T-helper 1 cell treated with Interleukin-12 subunit alpha and Interleukin-12 subunit beta and Interleukin-4 antibody, amounts not matched to agents 30 μg/mL and 1 μg/mL, for 36 hours (primary cell): ENCODE measurements around the gene CFTR.
"Not testable (repeated sequence)": the region's sequence is repeated elsewhere in the genome, so short reads cannot be mapped to it uniquely, and the experiment has no call there.

Experiments used
- H3K27ac Mint-ChIP-seq: one replicate; pipeline ENCODE4 v1.8.0; 2021; ENCODE audit warnings: mild to moderate bottlenecking, mixed read lengths
- H3K27me3 Mint-ChIP-seq: one replicate; pipeline ENCODE4 v1.8.0; 2021; ENCODE audit warnings: low read depth, mixed read lengths
- H3K36me3 Mint-ChIP-seq: one replicate; pipeline ENCODE4 v1.8.0; 2021; ENCODE audit warnings: low read depth, mixed read lengths
- H3K4me1 Mint-ChIP-seq: one replicate; pipeline ENCODE4 v1.8.0; 2021; ENCODE audit warnings: low read depth, mixed read lengths
- H3K4me3 Mint-ChIP-seq: one replicate; pipeline ENCODE4 v1.8.0; 2021; ENCODE audit warnings: mild to moderate bottlenecking, moderate library complexity, mixed read lengths
- H3K9me3 Mint-ChIP-seq: one replicate; pipeline ENCODE4 v1.8.0; 2021; ENCODE audit warnings: mixed read lengths

The CFTR gene

GRCh38 chr7:117480055-117480362 is 184 bp downstream of the CFTR start:
- Mint-ChIP-seq H3K27me3 (peaks cover 48% of the 10 kb centered on the region), H3K4me3 (no peak overlapping the region), H3K36me3 (no peaks in the 10 kb centered on the region), H3K9me3 (no peaks in the 10 kb centered on the region), H3K27ac (no peak overlapping the region), H3K4me1 (no peaks in the 10 kb centered on the region)

- no peaks in the 10 kb centered on the region for H3K4me1 Mint-ChIP-seq
Observed at GRCh38 chr7:117480978-117481377, 1.2 kb downstream of the CFTR start.

GRCh38 chr7:117485118-117485620 is 5.3 kb downstream of the CFTR start:
- no peaks in the 10 kb centered on the region for H3K36me3 Mint-ChIP-seq
- H3K27me3 Mint-ChIP-seq, result peaks cover 11% of the 10 kb centered on the region
- no peaks in the 10 kb centered on the region for H3K4me1 Mint-ChIP-seq
- no peaks in the 10 kb centered on the region for H3K9me3 Mint-ChIP-seq
- H3K4me3 Mint-ChIP-seq, result no peak overlapping the region
- H3K27ac Mint-ChIP-seq, result no peak overlapping the region

More at GRCh38 chr7:117480978-117481377, 1.2 kb downstream of the CFTR start:
- Mint-ChIP-seq H3K9me3 (no peaks in the 10 kb centered on the region), H3K27me3 (peaks cover 48% of the 10 kb centered on the region), H3K36me3 (no peaks in the 10 kb centered on the region), H3K4me3 (no peak overlapping the region), H3K27ac (no peak overlapping the region)

GRCh38 chr7:117489016-117489415 is 9.2 kb downstream of the CFTR start:
- H3K4me3 Mint-ChIP-seq, result no peak overlapping the region

GRCh38 chr7:117489430-117489829 is 9.6 kb downstream of the CFTR start:
- no peaks in the 10 kb centered on the region for H3K9me3 Mint-ChIP-seq
- no peaks in the 10 kb centered on the region for H3K27me3 Mint-ChIP-seq
- no peaks in the 10 kb centered on the region for H3K36me3 Mint-ChIP-seq
- H3K4me1 Mint-ChIP-seq, result no peaks in the 10 kb centered on the region
- H3K4me3 Mint-ChIP-seq, result no peak overlapping the region
- no peak overlapping the region for H3K27ac Mint-ChIP-seq

More at GRCh38 chr7:117489016-117489415, 9.2 kb downstream of the CFTR start:
- Mint-ChIP-seq H3K27me3 (no peaks in the 10 kb centered on the region), H3K9me3 (no peaks in the 10 kb centered on the region), H3K4me1 (no peaks in the 10 kb centered on the region), H3K36me3 (no peaks in the 10 kb centered on the region), H3K27ac (no peak overlapping the region)

GRCh38 chr7:117489911-117490310 is 10.1 kb downstream of the CFTR start:
- H3K27ac Mint-ChIP-seq, result no peak overlapping the region
- no peaks in the 10 kb centered on the region for H3K27me3 Mint-ChIP-seq
- no peaks in the 10 kb centered on the region for H3K36me3 Mint-ChIP-seq
- no peak overlapping the region for H3K4me3 Mint-ChIP-seq
- no peaks in the 10 kb centered on the region for H3K9me3 Mint-ChIP-seq
- no peaks in the 10 kb centered on the region for H3K4me1 Mint-ChIP-seq

GRCh38 chr7:117492649-117493048 is 12.8 kb downstream of the CFTR start:
- Mint-ChIP-seq H3K9me3 (no peaks in the 10 kb centered on the region), H3K36me3 (no peaks in the 10 kb centered on the region), H3K27ac (no peak overlapping the region), H3K27me3 (no peaks in the 10 kb centered on the region), H3K4me1 (no peaks in the 10 kb centered on the region), H3K4me3 (no peak overlapping the region)

- Mint-ChIP-seq H3K27ac (no peak overlapping the region), H3K9me3 (no peaks in the 10 kb centered on the region), H3K4me1 (no peaks in the 10 kb centered on the region), H3K27me3 (no peaks in the 10 kb centered on the region), H3K4me3 (no peak overlapping the region), H3K36me3 (no peaks in the 10 kb centered on the region)
Observed at GRCh38 chr7:117493460-117493859, 13.6 kb downstream of the CFTR start.

GRCh38 chr7:117495308-117495707 is 15.5 kb downstream of the CFTR start:
- Mint-ChIP-seq H3K9me3 (no peaks in the 10 kb centered on the region), H3K27me3 (no peaks in the 10 kb centered on the region), H3K4me1 (no peaks in the 10 kb centered on the region), H3K27ac (no peak overlapping the region), H3K4me3 (no peak overlapping the region), H3K36me3 (no peaks in the 10 kb centered on the region)

GRCh38 chr7:117502331-117502730 is 22.5 kb downstream of the CFTR start:
- Mint-ChIP-seq H3K4me1 (no peaks in the 10 kb centered on the region), H3K27ac (no peak overlapping the region), H3K27me3 (no peaks in the 10 kb centered on the region), H3K9me3 (no peaks in the 10 kb centered on the region), H3K36me3 (no peaks in the 10 kb centered on the region), H3K4me3 (no peak overlapping the region)

GRCh38 chr7:117505238-117505637 is 25.4 kb downstream of the CFTR start:
- no peak overlapping the region for H3K27ac Mint-ChIP-seq
- no peaks in the 10 kb centered on the region for H3K36me3 Mint-ChIP-seq
- no peaks in the 10 kb centered on the region for H3K4me1 Mint-ChIP-seq
- H3K4me3 Mint-ChIP-seq, result no peak overlapping the region
- H3K9me3 Mint-ChIP-seq, result no peaks in the 10 kb centered on the region
- no peaks in the 10 kb centered on the region for H3K27me3 Mint-ChIP-seq

GRCh38 chr7:117508676-117509075 is 28.9 kb downstream of the CFTR start:
- Mint-ChIP-seq H3K27me3 (no peaks in the 10 kb centered on the region), H3K36me3 (no peaks in the 10 kb centered on the region)

GRCh38 chr7:117517194-117517593 is 37.4 kb downstream of the CFTR start:
- H3K36me3 Mint-ChIP-seq, H3K27ac Mint-ChIP-seq, H3K4me1 Mint-ChIP-seq, H3K4me3 Mint-ChIP-seq, H3K9me3 Mint-ChIP-seq, H3K27me3 Mint-ChIP-seq: not testable (repeated sequence)

More at GRCh38 chr7:117508676-117509075, 28.9 kb downstream of the CFTR start:
- no peak overlapping the region for H3K27ac Mint-ChIP-seq
- H3K4me3 Mint-ChIP-seq, result no peak overlapping the region
- H3K4me1 Mint-ChIP-seq, result no peaks in the 10 kb centered on the region
- no peaks in the 10 kb centered on the region for H3K9me3 Mint-ChIP-seq

- no peaks in the 10 kb centered on the region for H3K27me3 Mint-ChIP-seq
- no peak overlapping the region for H3K4me3 Mint-ChIP-seq
- H3K27ac Mint-ChIP-seq, result no peak overlapping the region
- H3K9me3 Mint-ChIP-seq, result no peaks in the 10 kb centered on the region
- no peaks in the 10 kb centered on the region for H3K4me1 Mint-ChIP-seq
- no peaks in the 10 kb centered on the region for H3K36me3 Mint-ChIP-seq
Observed at GRCh38 chr7:117530390-117530789, 50.6 kb downstream of the CFTR start.

- Mint-ChIP-seq H3K9me3 (no peaks in the 10 kb centered on the region), H3K27ac (no peak overlapping the region), H3K4me3 (no peak overlapping the region), H3K4me1 (no peaks in the 10 kb centered on the region), H3K27me3 (no peaks in the 10 kb centered on the region), H3K36me3 (no peaks in the 10 kb centered on the region)
Observed at GRCh38 chr7:117531595-117532244, 51.9 kb downstream of the CFTR start.

GRCh38 chr7:117538053-117538452 is 58.2 kb downstream of the CFTR start:
- Mint-ChIP-seq H3K27ac (no peak overlapping the region), H3K4me1 (no peaks in the 10 kb centered on the region), H3K4me3 (no peak overlapping the region), H3K27me3 (no peaks in the 10 kb centered on the region), H3K36me3 (no peaks in the 10 kb centered on the region), H3K9me3 (no peaks in the 10 kb centered on the region)
